H1 (cell line): ENCODE data around the gene CMIP. TPM values are rescaled to one million over a fixed set of nuclear protein-coding genes. Genes with fewer than 3 reads are reported as not detected.

Source experiments
- polyA plus RNA-seq, 7 experiments: library from polyadenylated mRNA; depleted of rRNA in 3 of 7; stranded (reverse) in 5 of 7; unstranded in 2 of 7; fragments of >200 nt in 5 of 7; fragments of 200-250 nt in 2 of 7; gene quantifications; 1 replicate in 5 of 7; 2 replicates in 1 of 7; 4 replicates in 1 of 7; pipeline versions ENCODE4 v1.2.1 to v1.2.3, GENCODE V29; 2011 to 2013; ENCODE audit warnings: missing spikeins in 2 of 7, mixed read lengths in 2 of 7
- total RNA-seq: library from RNA; stranded (reverse); fragmentation: NEBNext Ultra II Directional; extraction: Animal tissue kit (Norgen Biotek cat#: 25700); gene quantifications from 2 replicates; pipeline ENCODE4 v1.2.1, GENCODE V29; 2021
- TF ChIP-seq, protein P1 (sequence below): IDR thresholded peaks from 2 replicates; pipeline ENCODE4 v1.6.1; 2011; ENCODE audit warnings: low read length, improper control_type of control experiment

The CMIP gene
- total and polyA plus RNA-seq, 2 of the 8 experiments (the other 6 are each of a cell fraction or from before 2014, with no cell fraction given): 7.9 to 53.2 TPM

DNA sequence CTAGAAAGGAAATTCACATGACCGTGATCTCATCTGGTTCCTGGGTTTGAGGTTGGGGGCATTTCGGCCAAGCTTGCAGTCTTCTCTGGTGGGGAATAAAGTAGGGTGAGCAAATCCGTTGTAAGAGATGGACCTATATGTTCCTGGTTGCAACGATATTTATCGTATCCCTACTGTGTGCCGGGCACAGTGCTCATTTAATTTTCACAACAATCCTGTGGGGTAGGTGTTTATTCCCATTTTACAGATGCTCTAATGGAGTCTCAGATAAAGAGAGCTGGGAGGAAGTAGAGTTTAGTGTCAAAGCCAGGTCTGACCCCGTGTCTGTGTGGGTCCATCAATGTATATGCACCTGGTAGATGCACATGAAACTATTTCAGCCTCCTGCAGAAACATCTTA, 9.4 kb downstream of the CMIP start (continued):
- TF ChIP-seq, protein P1, sequence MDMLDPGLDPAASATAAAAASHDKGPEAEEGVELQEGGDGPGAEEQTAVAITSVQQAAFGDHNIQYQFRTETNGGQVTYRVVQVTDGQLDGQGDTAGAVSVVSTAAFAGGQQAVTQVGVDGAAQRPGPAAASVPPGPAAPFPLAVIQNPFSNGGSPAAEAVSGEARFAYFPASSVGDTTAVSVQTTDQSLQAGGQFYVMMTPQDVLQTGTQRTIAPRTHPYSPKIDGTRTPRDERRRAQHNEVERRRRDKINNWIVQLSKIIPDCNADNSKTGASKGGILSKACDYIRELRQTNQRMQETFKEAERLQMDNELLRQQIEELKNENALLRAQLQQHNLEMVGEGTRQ: no peak
